LNCaP clone FGC (cell line): Measurements from ENCODE around the gene ITGAE.

ENCODE experiments used
- DNase-seq: peaks from one replicate; pipeline ENCODE4 v3.0.0-alpha.2; 2011; ENCODE audit warnings: low read depth
- H3K4me3 ChIP-seq: 2 replicates; pipeline ENCODE4 v1.5.1; 2011; ENCODE audit warnings: mild to moderate bottlenecking, low read depth, low read length, control low read depth
- TF ChIP-seq, protein P1 (sequence below): IDR thresholded peaks from 2 replicates; pipeline ENCODE4 v1.5.1; 2012; ENCODE audit warnings: mild to moderate bottlenecking; ENCODE audit not compliant: control insufficient read depth, insufficient read depth; ENCODE audit errors: extremely low read depth

Gene ITGAE

DNA sequence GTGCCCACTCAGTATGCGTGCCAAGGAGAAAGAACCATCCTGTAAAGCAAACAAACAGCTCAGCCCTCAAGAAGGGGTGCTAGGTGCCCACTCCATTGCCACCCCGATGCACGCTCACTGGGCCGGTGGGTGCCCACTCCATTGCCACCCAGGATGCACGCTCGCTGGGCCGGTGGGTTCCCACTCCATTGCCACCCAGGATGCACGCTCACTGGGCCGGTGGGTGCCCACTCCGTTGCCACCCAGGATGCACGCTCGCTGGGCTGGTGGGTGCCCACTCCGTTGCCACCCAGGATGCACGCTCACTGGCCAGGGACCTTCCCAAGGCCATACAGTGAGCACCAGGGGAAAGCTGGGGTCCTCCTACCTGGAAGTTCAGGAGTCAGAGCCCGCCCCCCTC, 49.2 kb downstream of the ITGAE start:
- DNase-seq, result no peak
- H3K4me3 ChIP-seq, result no peak overlapping the region
- TF ChIP-seq, protein P1, sequence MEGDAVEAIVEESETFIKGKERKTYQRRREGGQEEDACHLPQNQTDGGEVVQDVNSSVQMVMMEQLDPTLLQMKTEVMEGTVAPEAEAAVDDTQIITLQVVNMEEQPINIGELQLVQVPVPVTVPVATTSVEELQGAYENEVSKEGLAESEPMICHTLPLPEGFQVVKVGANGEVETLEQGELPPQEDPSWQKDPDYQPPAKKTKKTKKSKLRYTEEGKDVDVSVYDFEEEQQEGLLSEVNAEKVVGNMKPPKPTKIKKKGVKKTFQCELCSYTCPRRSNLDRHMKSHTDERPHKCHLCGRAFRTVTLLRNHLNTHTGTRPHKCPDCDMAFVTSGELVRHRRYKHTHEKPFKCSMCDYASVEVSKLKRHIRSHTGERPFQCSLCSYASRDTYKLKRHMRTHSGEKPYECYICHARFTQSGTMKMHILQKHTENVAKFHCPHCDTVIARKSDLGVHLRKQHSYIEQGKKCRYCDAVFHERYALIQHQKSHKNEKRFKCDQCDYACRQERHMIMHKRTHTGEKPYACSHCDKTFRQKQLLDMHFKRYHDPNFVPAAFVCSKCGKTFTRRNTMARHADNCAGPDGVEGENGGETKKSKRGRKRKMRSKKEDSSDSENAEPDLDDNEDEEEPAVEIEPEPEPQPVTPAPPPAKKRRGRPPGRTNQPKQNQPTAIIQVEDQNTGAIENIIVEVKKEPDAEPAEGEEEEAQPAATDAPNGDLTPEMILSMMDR, result no peak

DNA sequence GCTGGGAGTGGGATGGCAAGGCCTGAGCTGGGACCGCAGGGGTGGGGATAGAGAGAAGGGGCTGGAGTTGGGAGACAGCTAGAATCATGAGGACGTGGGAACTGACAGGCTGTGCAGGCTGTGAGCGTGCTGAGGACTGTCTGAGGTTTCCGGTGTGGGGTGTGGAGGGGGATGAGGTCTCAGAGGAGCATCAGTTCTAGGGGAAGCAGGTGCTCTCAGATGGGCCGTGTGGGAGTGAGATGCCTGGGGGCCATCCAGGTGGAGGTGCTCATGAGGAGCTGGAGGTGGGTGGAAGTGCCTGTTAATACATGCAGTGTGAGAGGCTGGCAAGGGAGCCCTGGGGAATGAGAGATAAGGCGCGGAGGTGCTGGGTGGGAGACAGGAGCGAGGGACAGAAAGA, 50.1 kb downstream of the ITGAE start:
- no peak for DNase-seq
- H3K4me3 ChIP-seq, result no peak overlapping the region
- TF ChIP-seq, protein P1, result no peak

DNA sequence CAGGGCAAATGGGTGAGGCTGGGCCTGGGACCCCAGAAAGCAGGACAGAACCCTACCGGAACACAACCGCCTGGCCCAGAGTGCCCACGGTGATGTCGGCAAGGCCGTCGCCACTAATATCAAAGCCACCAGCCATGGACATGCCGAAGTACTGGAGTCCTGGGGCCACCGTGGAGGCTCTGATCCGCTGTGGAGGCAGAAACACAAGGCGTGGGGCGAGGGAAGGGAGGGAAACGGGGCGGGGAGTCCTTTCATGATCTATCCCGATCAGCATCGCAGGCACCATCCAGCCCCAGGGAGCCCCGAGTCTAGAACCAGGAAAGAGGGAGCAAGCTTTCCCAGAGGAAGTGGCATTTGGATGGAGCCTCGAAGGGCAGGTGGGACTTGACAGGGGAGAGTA, 50.7 kb downstream of the ITGAE start:
- no peak for DNase-seq
- no peak overlapping the region for H3K4me3 ChIP-seq
- TF ChIP-seq, protein P1, result no peak

DNA sequence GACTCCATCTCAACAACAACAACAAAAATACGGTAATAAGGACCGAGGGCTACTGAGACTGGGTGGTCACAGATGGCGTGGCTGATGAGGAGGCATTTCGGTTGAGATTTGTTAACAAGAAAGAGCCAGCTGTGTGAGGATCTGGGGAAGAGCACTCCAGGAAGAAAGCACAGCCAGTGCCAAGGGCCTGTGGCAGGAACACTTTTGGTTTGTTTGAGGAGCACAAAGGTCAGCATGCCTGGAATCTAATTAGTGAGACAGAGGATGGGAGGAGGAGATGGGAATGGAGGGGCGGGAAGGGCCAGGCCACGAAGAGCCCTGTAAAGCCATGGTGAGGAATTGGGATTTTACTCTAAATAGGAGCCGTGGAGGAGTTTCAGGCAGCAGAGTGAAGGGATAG, 52.4 kb downstream of the ITGAE start:
- no peak for DNase-seq
- TF ChIP-seq, protein P1, result no peak
- H3K4me3 ChIP-seq, result no peak overlapping the region

DNA sequence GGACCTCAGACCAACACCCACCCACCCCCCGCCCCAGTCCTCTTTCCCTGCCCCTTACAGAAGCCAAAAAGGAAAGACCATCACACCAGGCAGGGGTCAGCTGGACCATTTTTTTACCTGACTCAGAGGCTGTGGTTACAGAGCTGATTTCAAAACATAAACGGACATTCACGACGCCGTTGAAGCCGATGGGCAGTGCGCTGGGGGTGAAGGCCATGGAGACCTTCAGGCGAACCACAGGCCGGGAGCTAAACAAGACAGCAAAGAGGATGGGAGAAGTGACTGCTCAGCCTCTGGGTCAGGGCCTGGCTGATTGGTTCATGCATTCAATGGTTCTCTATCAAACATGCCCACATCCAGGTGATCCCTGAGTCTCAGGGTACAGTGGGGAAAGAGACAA, 53.2 kb downstream of the ITGAE start:
- H3K4me3 ChIP-seq, result no peak overlapping the region
- no peak for DNase-seq
- TF ChIP-seq, protein P1, result no peak

DNA sequence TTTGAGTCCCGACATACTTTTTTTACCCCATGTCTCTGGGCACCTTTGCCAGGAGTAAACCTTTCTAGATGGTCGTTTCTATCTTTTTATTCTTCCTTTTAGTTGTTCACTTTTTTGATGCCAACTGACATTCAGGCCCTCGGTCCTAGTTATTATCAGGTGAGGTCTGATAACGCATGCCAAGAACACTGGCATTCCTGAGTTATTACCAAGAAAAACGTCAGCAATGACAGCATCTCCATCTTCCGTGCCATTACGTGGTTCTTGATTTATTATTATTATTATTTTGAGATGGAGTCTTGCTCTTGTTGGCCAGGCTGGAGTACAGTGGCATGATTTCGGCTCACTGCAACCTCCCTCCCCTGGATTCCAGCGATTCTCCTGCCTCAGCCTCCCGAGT, 55.9 kb downstream of the ITGAE start:
- DNase-seq, result no peak
- TF ChIP-seq, protein P1, result no peak
- H3K4me3 ChIP-seq, result no peak overlapping the region

DNA sequence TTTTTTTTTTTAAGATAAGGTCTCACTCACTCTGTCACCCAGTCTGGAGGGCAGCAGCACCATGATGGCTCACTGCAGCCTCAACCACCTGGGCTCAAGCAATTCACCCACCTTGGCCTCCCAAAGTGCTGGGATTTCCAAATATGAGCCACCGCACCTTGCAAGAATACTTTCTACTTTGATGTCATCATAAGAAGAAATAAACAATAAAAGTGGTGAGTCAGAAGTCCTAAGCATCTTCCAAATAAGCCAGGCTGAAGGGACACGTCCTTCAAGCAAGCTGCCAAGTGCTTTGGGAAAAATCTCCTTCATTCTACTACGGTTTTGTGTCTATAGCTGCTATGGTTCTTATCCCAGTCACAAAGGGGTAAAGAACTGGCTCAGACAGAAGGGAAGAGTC, 57.0 kb downstream of the ITGAE start:
- DNase-seq, result no peak
- H3K4me3 ChIP-seq, result no peak overlapping the region
- TF ChIP-seq, protein P1, result no peak
